K562 (cell line): ENCODE results near the gene RHBG. TPM values are rescaled to one million over a fixed set of nuclear protein-coding genes. Genes with fewer than 3 reads are reported as not detected.

Experiments
- ATAC-seq: fragments of 200-7000 bp; cut with Tn5 transposase; 3 replicates; pipeline ENCODE4 v1.9.1; 2020; ENCODE audit warnings: moderate library complexity
- BruUV-seq: library from RNA; stranded (reverse); fragments of 400-500 nt; replicated peaks from 2 replicates; lab custom pipeline; 2021; lab: Mats Ljungman, UMichigan
- CTCF ChIA-PET: fragments of 300-600 bp; formaldehyde crosslinking; extraction: SDS; loops from one replicate; lab custom pipeline; 2021; ENCODE audit warnings: low intra/inter-chr PET ratio; lab: Yijun Ruan, JAX
- POLR2A ChIA-PET: fragments of 300-600, 350-650 bp; sonication (Branson Sonifier 250); formaldehyde crosslinking; extraction: SDS; loops from one replicate; lab custom pipeline; 2021; ENCODE audit warnings: antibody characterized with exemption, inconsistent platforms; lab: Yijun Ruan, JAX
- DNase-seq, 4 experiments: peaks; one replicate each; pipeline versions ENCODE4 v3.0.0 to v3.0.0-alpha.2; 2011 to 2018; ENCODE audit warnings: low spot score in 3 of 4, mixed read lengths in 3 of 4; ENCODE audit errors: extremely low read depth in 1 of 4
- FAIRE-seq: peaks from 2 replicates; lab custom pipeline; 2011; peaks lifted over from hg19 to GRCh38; lab: Jason Lieb, UNC
- H2AFZ ChIP-seq: 2 replicates; pipeline ENCODE4 v1.6.0; 2011; ENCODE audit warnings: low read depth, low read length, control low read depth, inconsistent platforms
- H3K27ac ChIP-seq: fragments of 200-600 bp; 3 replicates; pipeline ENCODE4 v1.8.0; 2011; ENCODE audit warnings: low read depth, mild to moderate bottlenecking, control low read depth, inconsistent platforms, low read length, moderate library complexity, mixed read lengths; ENCODE audit errors: extremely low read depth
- H3K27me3 ChIP-seq, 2 experiments: fragments of 300-600 bp in 1 of 2; 2 replicates in 1 of 2; 3 replicates in 1 of 2; pipeline versions ENCODE4 v1.6.0 to v1.8.0; 2011; ENCODE audit warnings: inconsistent platforms in 2 of 2, low read length in 2 of 2, mild to moderate bottlenecking in 1 of 2, mixed read lengths in 1 of 2, moderate library complexity in 1 of 2; ENCODE audit not compliant: control insufficient read depth in 2 of 2, insufficient read depth in 2 of 2
- H3K36me3 ChIP-seq: fragments of 300-600 bp; 3 replicates; pipeline ENCODE4 v1.8.0; 2011; ENCODE audit warnings: mild to moderate bottlenecking, low read length, inconsistent platforms; ENCODE audit not compliant: control insufficient read depth, insufficient read depth
- H3K4me1 ChIP-seq, 2 experiments: fragments of 200-600 bp in 1 of 2; replicated peaks in 1 of 2; 2 replicates in 1 of 2; 3 replicates in 1 of 2; pipeline versions ENCODE4 v1.5.1 to v1.8.0; 2011; ENCODE audit warnings: inconsistent platforms in 2 of 2, low read length in 2 of 2, mild to moderate bottlenecking in 1 of 2, mixed read lengths in 1 of 2, moderate library complexity in 1 of 2; ENCODE audit not compliant: control insufficient read depth in 2 of 2, insufficient read depth in 2 of 2
- H3K4me2 ChIP-seq: 2 replicates; pipeline ENCODE4 v1.6.1; 2011; ENCODE audit warnings: low read length, control low read depth, inconsistent platforms, mixed read lengths; ENCODE audit not compliant: insufficient read depth
- H3K4me3 ChIP-seq: fragments of 200-600 bp; sonication (generic), shearing (Covaris generic); 2 replicates; pipeline ENCODE4 v1.5.1; 2016; ENCODE audit warnings: control low read depth, inconsistent platforms
- H3K79me2 ChIP-seq: fragments of 200-600 bp; 3 replicates; pipeline ENCODE4 v1.8.0; 2011; ENCODE audit warnings: low read length, inconsistent platforms; ENCODE audit not compliant: control insufficient read depth, insufficient read depth
- H3K9ac ChIP-seq, 2 experiments: 2 replicates each; pipeline versions ENCODE4 v1.6.0 to v1.6.1; 2011; ENCODE audit warnings: low read depth in 2 of 2, low read length in 2 of 2, control low read depth in 1 of 2, inconsistent platforms in 1 of 2, mild to moderate bottlenecking in 1 of 2, mixed read lengths in 1 of 2; ENCODE audit not compliant: insufficient read depth in 1 of 2
- H3K9me1 ChIP-seq: one replicate; pipeline ENCODE4 v1.6.0; 2011; ENCODE audit warnings: inconsistent platforms, mild to moderate bottlenecking, low read length, moderate library complexity; ENCODE audit not compliant: control insufficient read depth, insufficient read depth
- H3K9me3 ChIP-seq: replicated peaks from 2 replicates; pipeline ENCODE4 v1.5.1; 2011; ENCODE audit warnings: low read depth, low read length, inconsistent platforms; ENCODE audit not compliant: control insufficient read depth, insufficient read depth
- H4K20me1 ChIP-seq: replicated peaks from 2 replicates; pipeline ENCODE4 v1.6.1; 2011; ENCODE audit warnings: low read length, inconsistent platforms, mixed read lengths; ENCODE audit not compliant: control insufficient read depth, insufficient read depth
- RBM25 ChIP-seq: fragments of 200-400 bp; formaldehyde crosslinking; IDR thresholded peaks from 2 replicates; pipeline ENCODE4 v1.6.1; 2018; ENCODE audit warnings: low read length, low read depth, moderate library complexity; ENCODE audit not compliant: severe bottlenecking
- RFX1 ChIP-seq: fragments of 450-650 bp; IDR thresholded peaks from 2 replicates; pipeline ENCODE4 v1.6.1; 2016; ENCODE audit warnings: mild to moderate bottlenecking, moderate library complexity
- YY1 ChIP-seq, 3 experiments: IDR thresholded peaks; 2 replicates each; pipeline ENCODE4 v1.6.1; 2011; ENCODE audit warnings: low read length in 2 of 3, mild to moderate bottlenecking in 2 of 3, moderate library complexity in 2 of 3, borderline replicate concordance in 1 of 3, control low read depth in 1 of 3, low read depth in 1 of 3; ENCODE audit not compliant: insufficient read depth in 3 of 3, insufficient replicate concordance in 2 of 3, control insufficient read depth in 1 of 3, insufficient read length in 1 of 3; ENCODE audit errors: extremely low read depth in 1 of 3
- WGBS: fragments of 100-300 bp; shearing (Covaris generic); methylation state at CpG from one replicate; pipeline ENCODE4 v1.1.6; 2016; ENCODE audit warnings: low coverage, mixed read lengths; ENCODE audit not compliant: insufficient coverage; ENCODE audit errors: missing lambda C conversion rate; 5-methylcytosine and 5-hydroxymethylcytosine counted together
- in situ Hi-C: fragments of 300-500 bp; cut with MboI; formaldehyde crosslinking; loops from 4 replicates; pipeline ENCODE4 v1.15.0; 2018; ENCODE audit warnings: inconsistent platforms, mixed read lengths
- intact Hi-C: fragments of 100-400 bp; cut with micrococcal nuclease; formaldehyde crosslinking; loops from 2 replicates; pipeline ENCODE4 v1.14.2; 2022
- polyA plus RNA-seq, 8 experiments: library from polyadenylated mRNA; depleted of rRNA in 4 of 8; stranded (reverse) in 5 of 8; unstranded in 3 of 8; fragments of >200 nt; fragmentation: Nextera tagmentation in 2 of 8; fragmentation: Illumina TruSeq in 1 of 8; extraction: Ambion mirVana in 2 of 8; extraction: Trizol in 1 of 8; gene quantifications; 2 replicates each; pipeline versions ENCODE4 v1.2.1 to v1.2.3, GENCODE V29; 2011 to 2014; ENCODE audit warnings: inconsistent platforms in 1 of 8, missing spikeins in 1 of 8
- total RNA-seq, 7 experiments: library from RNA; depleted of rRNA in 6 of 7; stranded (reverse); fragments of >200 nt in 6 of 7; fragmentation: Illumina TruSeq in 2 of 7; extraction: Trizol in 2 of 7; gene quantifications; 2 replicates each; pipeline versions ENCODE4 v1.2.1 to v1.2.3, GENCODE V29; 2011 to 2021; ENCODE audit warnings: low replicate concordance in 1 of 7
- TF ChIP-seq, protein P1 (sequence below): sonication (generic); formaldehyde crosslinking; IDR thresholded peaks from 2 replicates; pipeline ENCODE4 v1.8.0; 2022; ENCODE audit warnings: missing genetic modification reagents, mild to moderate bottlenecking, moderate library complexity, borderline replicate concordance

The RHBG gene
- total and polyA plus RNA-seq, 9 of the 15 experiments (the other 6 are each of a cell fraction or from before 2014, with no cell fraction given): not detected

DNA sequence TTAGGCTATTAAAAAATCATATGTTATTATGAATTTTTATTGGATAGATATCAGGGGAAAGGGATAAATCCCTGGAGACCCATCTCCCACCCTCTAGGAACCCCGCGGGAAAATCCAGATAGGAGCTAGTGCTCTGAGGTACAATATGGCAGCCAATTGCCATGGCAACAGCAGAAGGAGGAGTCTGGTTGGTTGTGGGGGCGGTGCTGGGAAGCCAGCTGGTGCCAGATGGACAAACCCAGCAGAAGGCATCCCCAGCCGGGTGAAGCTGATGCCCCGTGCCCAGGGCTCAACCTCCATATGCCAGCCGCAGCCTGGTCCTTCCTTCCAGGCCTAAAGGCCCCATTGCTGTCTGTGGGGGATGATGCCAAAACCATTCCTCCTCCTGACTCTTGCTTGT, 38.3 kb downstream of the RHBG start:
- Histone ChIP-seq H3K36me3 (no peaks in the 10 kb centered on the region), H3K79me2 (no peaks in the 10 kb centered on the region), H4K20me1 (peaks cover 18% of the 10 kb centered on the region), H3K27ac (no peak overlapping the region), H3K4me2 (no peak overlapping the region), H3K4me1 (no peaks in the 10 kb centered on the region; a peak in 1 of 5 replicates), H3K9me1 (peaks cover 5% of the 10 kb centered on the region), H3K4me3 (no peak overlapping the region), H3K9me3 (no peaks in the 10 kb centered on the region), H2AFZ (no peak overlapping the region), H3K27me3 (peaks cover 27 to 64% of the 10 kb centered on the region in 2 experiments), H3K9ac (no peak overlapping the region)
- ChIA-PET POLR2A (interaction anchor here (1.0 kb wide), 1 partner anchor 14 kb away, joined by 3 read pairs; no protein-coding TSS in a partner anchor), CTCF (no interaction called here)
- BruUV-seq: no TSS peak
- 19% methylated on average over 6 of the region's 6 CpGs for WGBS
- FAIRE-seq (no peak), DNase-seq (no peak), ATAC-seq (no peak)
- intact Hi-C loops: no loop called here
- in situ Hi-C loops: no loop called here
- TF ChIP-seq RFX1: peak; percentile 85
- TF ChIP-seq, protein P1, sequence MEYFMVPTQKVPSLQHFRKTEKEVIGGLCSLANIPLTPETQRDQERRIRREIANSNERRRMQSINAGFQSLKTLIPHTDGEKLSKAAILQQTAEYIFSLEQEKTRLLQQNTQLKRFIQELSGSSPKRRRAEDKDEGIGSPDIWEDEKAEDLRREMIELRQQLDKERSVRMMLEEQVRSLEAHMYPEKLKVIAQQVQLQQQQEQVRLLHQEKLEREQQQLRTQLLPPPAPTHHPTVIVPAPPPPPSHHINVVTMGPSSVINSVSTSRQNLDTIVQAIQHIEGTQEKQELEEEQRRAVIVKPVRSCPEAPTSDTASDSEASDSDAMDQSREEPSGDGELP: 0 out of 2 replicates have a peak, but pooled peaks have one; percentile 34
- peak in 1 of 3 experiments; percentile 24 for TF ChIP-seq YY1 (IDR thresholded peaks at IDR 0.05; ENCODE audit: borderline replicate concordance in 1 of 3, control insufficient read depth in 1 of 3, extremely low read depth in 1 of 3, insufficient read depth in 3 of 3, insufficient read length in 1 of 3, insufficient replicate concordance in 2 of 3, low read depth in 1 of 3, low read length in 2 of 3)
- TF ChIP-seq RBM25: no peak
